K562 (cell line): ENCODE measurements around the gene TAF10. TPM values are rescaled to one million over a fixed set of nuclear protein-coding genes. Genes with fewer than 3 reads are reported as not detected.

Source experiments
- ATF7 ChIP-seq: fragments of 450-650 bp; IDR thresholded peaks from 2 replicates; pipeline ENCODE4 v1.7.1; 2014; ENCODE audit warnings: mild to moderate bottlenecking, moderate library complexity
- ELF4 ChIP-seq: fragments of 450-650 bp; formaldehyde crosslinking; IDR thresholded peaks from 2 replicates; pipeline ENCODE4 v1.4.0; 2022; ENCODE audit warnings: missing genetic modification characterization
- KDM5B ChIP-seq: fragments of 200-600 bp; sonication (generic); IDR thresholded peaks from 2 replicates; pipeline ENCODE4 v1.6.1; 2012; ENCODE audit warnings: low read depth, mild to moderate bottlenecking, moderate library complexity, low read length, control low read depth, inconsistent platforms; ENCODE audit not compliant: insufficient replicate concordance
- NONO ChIP-seq, 2 experiments: fragments of 200-400 bp in 1 of 2; fragments of 450-650 bp in 1 of 2; formaldehyde crosslinking in 1 of 2; IDR thresholded peaks; 2 replicates each; pipeline ENCODE4 v1.6.1; 2017; ENCODE audit warnings: low read depth in 2 of 2, mild to moderate bottlenecking in 2 of 2, moderate library complexity in 2 of 2, low read length in 1 of 2
- RBM22 ChIP-seq: fragments of 200-400 bp; formaldehyde crosslinking; IDR thresholded peaks from 2 replicates; pipeline ENCODE4 v1.6.1; 2018; ENCODE audit warnings: low read length, low read depth; ENCODE audit not compliant: poor library complexity, severe bottlenecking
- RCOR1 ChIP-seq, 2 experiments: IDR thresholded peaks; 2 replicates each; pipeline ENCODE4 v1.6.1; 2012; ENCODE audit warnings: low read depth in 2 of 2, low read length in 2 of 2, borderline replicate concordance in 1 of 2, improper control_type of control experiment in 1 of 2
- SMAD4 ChIP-seq: fragments of 250-450 bp; sonication (Bioruptor Pico); conservative IDR thresholded peaks from 2 replicates; pipeline ENCODE4 v1.8.0; 2021; ENCODE audit warnings: inconsistent platforms, mild to moderate bottlenecking, moderate library complexity
- SMARCC2 ChIP-seq: fragments of 450-650 bp; IDR thresholded peaks from 2 replicates; pipeline ENCODE4 v1.6.1; 2017; ENCODE audit warnings: antibody characterized with exemption, moderate library complexity, mild to moderate bottlenecking, low read depth
- TCF7L2 ChIP-seq: fragments of 150-350 bp; IDR thresholded peaks from 2 replicates; pipeline ENCODE4 v1.6.1; 2016; ENCODE audit warnings: low read depth, mild to moderate bottlenecking, low read length, moderate library complexity
- TEAD1 ChIP-seq, 2 experiments: fragments of 450-650 bp in 1 of 2; sonication (generic) in 1 of 2; formaldehyde crosslinking; IDR thresholded peaks; 2 replicates each; pipeline versions ENCODE4 v1.4.0 to v1.8.0; 2020 to 2022; ENCODE audit warnings: mild to moderate bottlenecking in 2 of 2, missing genetic modification reagents in 1 of 2
- polyA plus RNA-seq, 8 experiments: library from polyadenylated mRNA; depleted of rRNA in 4 of 8; stranded (reverse) in 5 of 8; unstranded in 3 of 8; fragments of >200 nt; fragmentation: Nextera tagmentation in 2 of 8; fragmentation: Illumina TruSeq in 1 of 8; extraction: Ambion mirVana in 2 of 8; extraction: Trizol in 1 of 8; gene quantifications; 2 replicates each; pipeline versions ENCODE4 v1.2.1 to v1.2.3, GENCODE V29; 2011 to 2014; ENCODE audit warnings: inconsistent platforms in 1 of 8, missing spikeins in 1 of 8
- total RNA-seq, 7 experiments: library from RNA; depleted of rRNA in 6 of 7; stranded (reverse); fragments of >200 nt in 6 of 7; fragmentation: Illumina TruSeq in 2 of 7; extraction: Trizol in 2 of 7; gene quantifications; 2 replicates each; pipeline versions ENCODE4 v1.2.1 to v1.2.3, GENCODE V29; 2011 to 2021; ENCODE audit warnings: low replicate concordance in 1 of 7
- TF ChIP-seq, protein P1 (sequence below): sonication (generic); formaldehyde crosslinking; IDR thresholded peaks from 2 replicates; pipeline ENCODE4 v1.8.0; 2022; ENCODE audit warnings: missing genetic modification reagents, mild to moderate bottlenecking, borderline replicate concordance
- TF ChIP-seq, protein P2 (sequence below): sonication (generic); formaldehyde crosslinking; IDR thresholded peaks from 2 replicates; pipeline ENCODE4 v1.8.1; 2022; ENCODE audit warnings: missing genetic modification reagents
- TF ChIP-seq, protein P3 (sequence below): fragments of 250-450 bp; sonication (Bioruptor Pico); IDR thresholded peaks from 2 replicates; pipeline ENCODE4 v1.8.0; 2022; ENCODE audit warnings: moderate library complexity, mild to moderate bottlenecking, inconsistent platforms
- TF ChIP-seq, protein P4 (sequence below): sonication (generic); formaldehyde crosslinking; IDR thresholded peaks from 2 replicates; pipeline ENCODE4 v1.8.1; 2022; ENCODE audit warnings: missing genetic modification reagents
- TF ChIP-seq, protein P5 (sequence below): fragments of 200-800 bp; sonication (Bioruptor generic); IDR thresholded peaks from 2 replicates; pipeline ENCODE4 v1.6.1; 2017; ENCODE audit warnings: missing genetic modification characterization, missing compliant biosample characterization
- TF ChIP-seq, protein P6 (sequence below): fragments of 250-450 bp; sonication (Bioruptor Pico); IDR thresholded peaks from 2 replicates; pipeline ENCODE4 v1.8.0; 2021; ENCODE audit warnings: borderline replicate concordance, mild to moderate bottlenecking, moderate library complexity; ENCODE audit not compliant: poor library complexity, severe bottlenecking

Gene TAF10
- total and polyA plus RNA-seq, 9 of the 15 experiments (the other 6 are each of a cell fraction or from before 2014, with no cell fraction given) = 19.5 to 197 (median 121) TPM

DNA sequence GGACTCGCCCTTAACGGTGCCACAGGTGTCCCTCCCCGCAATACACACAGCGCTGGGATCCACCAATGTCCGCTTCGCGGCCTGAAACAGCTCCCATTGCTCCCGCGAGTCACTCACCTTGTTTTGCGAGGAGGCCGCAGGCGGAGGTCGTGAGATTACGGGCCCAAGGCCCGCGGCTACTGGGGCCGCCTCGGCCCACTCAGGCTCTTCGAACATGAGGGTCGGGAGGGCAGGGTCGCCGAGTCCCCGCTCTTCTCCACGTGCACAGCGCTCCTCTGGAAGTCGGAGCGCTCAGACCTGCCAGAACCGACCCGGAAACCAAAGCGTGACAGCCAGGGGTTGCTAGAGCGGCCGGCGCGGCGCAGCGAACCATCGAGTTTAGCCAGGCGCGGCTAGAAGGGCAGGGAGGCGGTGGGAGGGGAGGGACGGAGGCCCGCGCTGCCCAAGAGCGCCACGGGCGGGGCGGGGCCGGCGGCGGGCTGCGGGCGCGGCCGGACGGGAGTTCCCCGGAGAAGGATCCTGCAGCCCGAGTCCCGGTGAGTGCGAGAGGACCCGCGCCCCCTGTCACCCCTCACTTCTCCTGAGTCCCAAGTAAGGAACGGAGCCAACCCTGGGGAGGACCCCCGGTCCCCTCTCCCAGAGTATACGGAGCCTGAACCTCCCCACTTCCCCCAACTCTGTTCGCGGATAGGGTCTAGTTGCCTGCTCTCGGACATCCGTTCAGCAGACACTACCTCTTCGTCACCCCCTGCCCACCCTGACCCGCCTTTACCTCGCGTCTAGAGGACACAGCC lies 8.5 kb downstream of the TAF10 start, which contains the start of the genes ILK and RRP8 (continued):
- TF ChIP-seq, protein P1, sequence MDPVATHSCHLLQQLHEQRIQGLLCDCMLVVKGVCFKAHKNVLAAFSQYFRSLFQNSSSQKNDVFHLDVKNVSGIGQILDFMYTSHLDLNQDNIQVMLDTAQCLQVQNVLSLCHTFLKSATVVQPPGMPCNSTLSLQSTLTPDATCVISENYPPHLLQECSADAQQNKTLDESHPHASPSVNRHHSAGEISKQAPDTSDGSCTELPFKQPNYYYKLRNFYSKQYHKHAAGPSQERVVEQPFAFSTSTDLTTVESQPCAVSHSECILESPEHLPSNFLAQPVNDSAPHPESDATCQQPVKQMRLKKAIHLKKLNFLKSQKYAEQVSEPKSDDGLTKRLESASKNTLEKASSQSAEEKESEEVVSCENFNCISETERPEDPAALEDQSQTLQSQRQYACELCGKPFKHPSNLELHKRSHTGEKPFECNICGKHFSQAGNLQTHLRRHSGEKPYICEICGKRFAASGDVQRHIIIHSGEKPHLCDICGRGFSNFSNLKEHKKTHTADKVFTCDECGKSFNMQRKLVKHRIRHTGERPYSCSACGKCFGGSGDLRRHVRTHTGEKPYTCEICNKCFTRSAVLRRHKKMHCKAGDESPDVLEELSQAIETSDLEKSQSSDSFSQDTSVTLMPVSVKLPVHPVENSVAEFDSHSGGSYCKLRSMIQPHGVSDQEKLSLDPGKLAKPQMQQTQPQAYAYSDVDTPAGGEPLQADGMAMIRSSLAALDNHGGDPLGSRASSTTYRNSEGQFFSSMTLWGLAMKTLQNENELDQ (CRISPR knock-in tag) = 0 out of 2 replicates have a peak, but pooled peaks have one; percentile 69
- TF ChIP-seq SMAD4 (CRISPR knock-in tag) = peak; percentile 98
- TF ChIP-seq, protein P2, sequence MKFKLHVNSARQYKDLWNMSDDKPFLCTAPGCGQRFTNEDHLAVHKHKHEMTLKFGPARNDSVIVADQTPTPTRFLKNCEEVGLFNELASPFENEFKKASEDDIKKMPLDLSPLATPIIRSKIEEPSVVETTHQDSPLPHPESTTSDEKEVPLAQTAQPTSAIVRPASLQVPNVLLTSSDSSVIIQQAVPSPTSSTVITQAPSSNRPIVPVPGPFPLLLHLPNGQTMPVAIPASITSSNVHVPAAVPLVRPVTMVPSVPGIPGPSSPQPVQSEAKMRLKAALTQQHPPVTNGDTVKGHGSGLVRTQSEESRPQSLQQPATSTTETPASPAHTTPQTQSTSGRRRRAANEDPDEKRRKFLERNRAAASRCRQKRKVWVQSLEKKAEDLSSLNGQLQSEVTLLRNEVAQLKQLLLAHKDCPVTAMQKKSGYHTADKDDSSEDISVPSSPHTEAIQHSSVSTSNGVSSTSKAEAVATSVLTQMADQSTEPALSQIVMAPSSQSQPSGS (CRISPR knock-in tag) = no peak
- TF ChIP-seq TEAD1 (CRISPR knock-in tag; IDR thresholded peaks at IDR 0.05) = peak in 1 of 2 experiments; percentile 75; a peak in 1 of 4 replicates
- peak; percentile 41; the same call in 1 of the 2 replicates for TF ChIP-seq SMARCC2
- TF ChIP-seq, protein P3, sequence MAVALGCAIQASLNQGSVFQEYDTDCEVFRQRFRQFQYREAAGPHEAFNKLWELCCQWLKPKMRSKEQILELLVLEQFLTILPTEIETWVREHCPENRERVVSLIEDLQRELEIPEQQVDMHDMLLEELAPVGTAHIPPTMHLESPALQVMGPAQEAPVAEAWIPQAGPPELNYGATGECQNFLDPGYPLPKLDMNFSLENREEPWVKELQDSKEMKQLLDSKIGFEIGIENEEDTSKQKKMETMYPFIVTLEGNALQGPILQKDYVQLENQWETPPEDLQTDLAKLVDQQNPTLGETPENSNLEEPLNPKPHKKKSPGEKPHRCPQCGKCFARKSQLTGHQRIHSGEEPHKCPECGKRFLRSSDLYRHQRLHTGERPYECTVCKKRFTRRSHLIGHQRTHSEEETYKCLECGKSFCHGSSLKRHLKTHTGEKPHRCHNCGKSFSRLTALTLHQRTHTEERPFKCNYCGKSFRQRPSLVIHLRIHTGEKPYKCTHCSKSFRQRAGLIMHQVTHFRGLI (CRISPR knock-in tag) = no peak
- TF ChIP-seq KDM5B = peak; percentile 52
- TF ChIP-seq ATF7 = peak; percentile 73
- TF ChIP-seq NONO (IDR thresholded peaks at IDR 0.05; ENCODE audit: low read depth in 2 of 2, low read length in 1 of 2) = peak in 1 of 2 experiments; percentile 82; a peak in 2 of 4 replicates
- TF ChIP-seq, protein P4, sequence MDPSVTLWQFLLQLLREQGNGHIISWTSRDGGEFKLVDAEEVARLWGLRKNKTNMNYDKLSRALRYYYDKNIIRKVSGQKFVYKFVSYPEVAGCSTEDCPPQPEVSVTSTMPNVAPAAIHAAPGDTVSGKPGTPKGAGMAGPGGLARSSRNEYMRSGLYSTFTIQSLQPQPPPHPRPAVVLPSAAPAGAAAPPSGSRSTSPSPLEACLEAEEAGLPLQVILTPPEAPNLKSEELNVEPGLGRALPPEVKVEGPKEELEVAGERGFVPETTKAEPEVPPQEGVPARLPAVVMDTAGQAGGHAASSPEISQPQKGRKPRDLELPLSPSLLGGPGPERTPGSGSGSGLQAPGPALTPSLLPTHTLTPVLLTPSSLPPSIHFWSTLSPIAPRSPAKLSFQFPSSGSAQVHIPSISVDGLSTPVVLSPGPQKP (CRISPR knock-in tag) = no peak
- TF ChIP-seq ELF4 (CRISPR knock-in tag) = peak; percentile 57; the same call in 1 of the 2 replicates
- no peak for TF ChIP-seq TCF7L2
- TF ChIP-seq RBM22 = no peak
- TF ChIP-seq, protein P5, sequence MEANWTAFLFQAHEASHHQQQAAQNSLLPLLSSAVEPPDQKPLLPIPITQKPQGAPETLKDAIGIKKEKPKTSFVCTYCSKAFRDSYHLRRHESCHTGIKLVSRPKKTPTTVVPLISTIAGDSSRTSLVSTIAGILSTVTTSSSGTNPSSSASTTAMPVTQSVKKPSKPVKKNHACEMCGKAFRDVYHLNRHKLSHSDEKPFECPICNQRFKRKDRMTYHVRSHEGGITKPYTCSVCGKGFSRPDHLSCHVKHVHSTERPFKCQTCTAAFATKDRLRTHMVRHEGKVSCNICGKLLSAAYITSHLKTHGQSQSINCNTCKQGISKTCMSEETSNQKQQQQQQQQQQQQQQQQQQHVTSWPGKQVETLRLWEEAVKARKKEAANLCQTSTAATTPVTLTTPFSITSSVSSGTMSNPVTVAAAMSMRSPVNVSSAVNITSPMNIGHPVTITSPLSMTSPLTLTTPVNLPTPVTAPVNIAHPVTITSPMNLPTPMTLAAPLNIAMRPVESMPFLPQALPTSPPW (CRISPR knock-in tag) = peak; percentile 96
- peak in 1 of 2 experiments; percentile 69; a peak in 2 of 4 replicates for TF ChIP-seq RCOR1 (IDR thresholded peaks at IDR 0.05; ENCODE audit: borderline replicate concordance in 1 of 2, low read depth in 2 of 2, low read length in 2 of 2)
- TF ChIP-seq, protein P6, sequence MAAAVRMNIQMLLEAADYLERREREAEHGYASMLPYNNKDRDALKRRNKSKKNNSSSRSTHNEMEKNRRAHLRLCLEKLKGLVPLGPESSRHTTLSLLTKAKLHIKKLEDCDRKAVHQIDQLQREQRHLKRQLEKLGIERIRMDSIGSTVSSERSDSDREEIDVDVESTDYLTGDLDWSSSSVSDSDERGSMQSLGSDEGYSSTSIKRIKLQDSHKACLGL (CRISPR knock-in tag) = peak; percentile 80
